Naive thymus-derived CD8-positive, alpha-beta T cell (primary cell): ENCODE measurements around the gene RETREG1. TPM values are rescaled to one million over a fixed set of nuclear protein-coding genes. Genes with fewer than 3 reads are reported as not detected.
"Not testable (repeated sequence)": the region's sequence is repeated elsewhere in the genome, so short reads cannot be mapped to it uniquely, and the experiment has no call there.

ENCODE experiments used
- ATAC-seq, 2 donors: fragments of 150-1000 bp; cut with Tn5 transposase in 1 of 2; sonication (Bioruptor Pico), chemical (Tn5 transposase) in 1 of 2; 1 replicate in 1 of 2; 2 replicates in 1 of 2; pipeline ENCODE4 v1.10.0; 2021; ENCODE audit warnings: mild to moderate bottlenecking in 2 of 2, moderate library complexity in 2 of 2
- POLR2A ChIA-PET: fragments of 350-600 bp; sonication (Branson Sonifier 250); formaldehyde crosslinking; loops from one replicate; lab custom pipeline; 2021; ENCODE audit warnings: antibody characterized with exemption; lab: Charles Lee
- DNase-seq, 10 donors: peaks; one replicate each; pipeline versions ENCODE4 v3.0.0 to v3.0.0-alpha.2; 2020 to 2022
- H3K27ac Mint-ChIP-seq, 10 donors: one replicate each; pipeline ENCODE4 v1.8.0; 2020 to 2022; ENCODE audit warnings: mild to moderate bottlenecking in 10 of 10, mixed read lengths in 10 of 10, moderate library complexity in 4 of 10, inconsistent platforms in 1 of 10
- H3K27me3 Mint-ChIP-seq, 5 donors: one replicate each; pipeline ENCODE4 v1.8.0; 2021 to 2022; ENCODE audit warnings: mixed read lengths in 5 of 5
- H3K36me3 Mint-ChIP-seq, 3 donors: one replicate each; pipeline ENCODE4 v1.8.0; 2020 to 2022; ENCODE audit warnings: mixed read lengths in 3 of 3, mild to moderate bottlenecking in 2 of 3, inconsistent platforms in 1 of 3
- H3K4me1 Mint-ChIP-seq, 4 donors: one replicate each; pipeline ENCODE4 v1.8.0; 2021 to 2022; ENCODE audit warnings: mixed read lengths in 4 of 4
- H3K4me3 Mint-ChIP-seq, 10 donors: one replicate each; pipeline ENCODE4 v1.8.0; 2020 to 2022; ENCODE audit warnings: mild to moderate bottlenecking in 10 of 10, mixed read lengths in 10 of 10, moderate library complexity in 6 of 10, inconsistent platforms in 1 of 10
- H3K9me3 Mint-ChIP-seq, 9 donors: one replicate each; pipeline ENCODE4 v1.8.0; 2020 to 2022; ENCODE audit warnings: mixed read lengths in 9 of 9, mild to moderate bottlenecking in 3 of 9, inconsistent platforms in 1 of 9, moderate library complexity in 1 of 9
- polyA plus RNA-seq, 3 donors: library from polyadenylated mRNA; unstranded; fragments of 300-500 nt; fragmentation: Illumina TruSeq; gene quantifications; one replicate each; pipeline ENCODE4 v1.2.3, GENCODE V29; 2021
- total RNA-seq, 8 experiments: library from RNA in 2 of 8; stranded (reverse) in 2 of 8; gene quantifications; one replicate each; pipeline ENCODE4 v1.2.3 and lab custom pipeline; 2021 to 2026

The RETREG1 gene
- total and polyA plus RNA-seq, 5 experiments from 2014 or later: 69.9 to 129 (median 78.7) TPM

DNA sequence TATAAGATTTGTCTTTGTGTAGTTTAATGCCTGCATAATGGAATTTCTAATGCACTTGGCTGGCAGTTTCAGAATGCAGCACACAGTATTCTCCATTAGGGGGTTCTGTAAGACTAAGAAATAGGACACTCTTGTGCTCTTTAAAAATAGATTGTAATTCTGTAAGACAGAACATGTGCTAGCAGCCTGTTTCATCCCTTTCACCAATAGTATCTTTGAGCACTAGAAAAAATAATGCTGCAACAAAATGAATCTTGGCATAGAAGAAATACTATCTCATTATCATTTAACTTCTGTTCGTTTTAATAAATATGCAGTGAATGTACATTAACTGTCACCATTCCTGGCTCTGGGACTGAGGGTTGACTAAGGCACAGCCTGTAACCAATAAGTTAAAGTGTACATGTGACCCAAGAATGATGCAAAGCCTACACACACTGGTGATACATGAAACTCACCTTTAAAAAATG lies 127.4 kb downstream of the RETREG1 start:
- no peaks in the 10 kb centered on the region for H3K27me3 Mint-ChIP-seq
- H3K27ac Mint-ChIP-seq: peak overlapping the region in 4 of 10 donors; percentile 7 to 71 (median 22)
- no peak overlapping the region for H3K4me3 Mint-ChIP-seq
- peaks cover 19 to 50% (median 33%) of the 10 kb centered on the region in 4 donors for H3K4me1 Mint-ChIP-seq
- H3K9me3 Mint-ChIP-seq: peaks cover 0 to 3% (median 0%) of the 10 kb centered on the region in 9 donors
- peaks cover 2 to 4% (median 3%) of the 10 kb centered on the region in 3 donors for H3K36me3 Mint-ChIP-seq
- POLR2A ChIA-PET: no interaction called here
- ATAC-seq (peak; percentile 73 to 77), DNase-seq (peak in 3 of 10 donors; percentile 15 to 49 (median 36))

DNA sequence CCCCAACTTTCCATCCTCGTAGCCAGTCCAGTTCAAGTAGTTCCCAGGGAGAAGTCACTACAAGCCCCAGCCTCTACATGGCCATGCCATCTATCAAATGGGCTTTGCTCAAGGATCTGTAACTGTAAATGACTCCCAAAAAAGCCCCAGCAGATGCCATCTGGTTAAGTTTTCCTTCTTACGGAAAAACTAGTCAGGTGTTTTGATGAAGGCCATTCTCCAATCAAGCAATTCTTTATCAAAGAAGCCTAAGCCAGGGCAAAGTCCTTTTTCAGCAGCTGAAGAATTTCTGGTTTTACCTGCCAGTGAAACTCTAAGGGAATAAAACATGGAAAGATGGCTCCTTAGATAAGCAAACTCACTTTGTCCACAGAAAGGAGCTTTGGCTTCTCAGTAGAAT lies 129.3 kb downstream of the RETREG1 start:
- Mint-ChIP-seq H3K9me3 (no peaks in the 10 kb centered on the region), H3K4me3 (no peak overlapping the region), H3K27me3 (no peaks in the 10 kb centered on the region), H3K36me3 (peaks cover 0 to 4% (median 0%) of the 10 kb centered on the region in 3 donors), H3K4me1 (peaks cover 24 to 44% (median 34%) of the 10 kb centered on the region in 4 donors), H3K27ac (peak overlapping the region in 4 of 10 donors; percentile 22 to 76 (median 46))
- DNase-seq (no peak), ATAC-seq (no peak)
- POLR2A ChIA-PET: interaction anchor here (1.4 kb wide), 1 partner anchor 129 kb away, joined by 3 read pairs; the partner anchor contains the start of gene RETREG1

DNA sequence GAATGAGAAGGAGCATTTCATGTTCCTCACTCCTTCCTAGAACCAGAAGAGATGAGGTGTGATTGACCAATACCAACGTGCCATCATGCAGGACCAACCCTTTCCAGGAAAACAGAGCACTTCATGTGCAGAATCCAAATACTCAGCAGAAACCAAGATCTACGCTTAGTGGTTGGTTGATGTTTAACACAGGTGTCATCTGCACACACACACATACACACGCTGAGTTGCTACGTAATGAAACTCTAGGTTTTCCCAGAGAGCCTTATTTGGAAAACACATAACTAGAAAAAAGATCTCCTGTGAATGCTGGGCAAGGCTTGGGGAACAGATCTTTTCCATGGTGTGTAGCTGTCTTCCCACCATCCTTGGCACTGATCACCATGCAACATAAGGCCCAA lies 130.1 kb downstream of the RETREG1 start:
- H3K27me3 Mint-ChIP-seq: no peaks in the 10 kb centered on the region
- H3K27ac Mint-ChIP-seq: peak overlapping the region in 1 of 10 donors; percentile 8
- ATAC-seq (no peak), DNase-seq (no peak)
- no peaks in the 10 kb centered on the region for H3K9me3 Mint-ChIP-seq
- POLR2A ChIA-PET: no interaction called here
- H3K36me3 Mint-ChIP-seq: peaks cover 0 to 5% (median 1%) of the 10 kb centered on the region in 3 donors
- no peak overlapping the region for H3K4me3 Mint-ChIP-seq
- peaks cover 20 to 39% (median 29%) of the 10 kb centered on the region in 4 donors for H3K4me1 Mint-ChIP-seq

DNA sequence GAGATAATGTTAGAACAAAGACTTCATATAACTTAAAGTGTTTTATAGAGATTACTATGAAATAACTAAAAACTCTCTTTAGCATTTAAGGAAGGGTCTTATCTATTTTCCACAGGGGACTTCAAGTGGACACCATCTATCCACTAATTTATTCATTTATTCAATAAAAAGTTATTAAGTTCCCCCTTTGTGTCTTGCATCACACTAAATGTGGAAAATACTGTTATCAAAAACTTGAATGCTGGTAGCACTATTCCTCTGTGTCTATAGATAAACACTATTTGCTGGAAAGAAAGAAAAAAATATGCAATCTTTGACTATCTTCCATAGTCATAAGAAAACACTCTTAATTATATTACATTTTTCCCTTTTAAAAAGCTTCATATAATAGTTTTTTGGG lies 131.1 kb downstream of the RETREG1 start:
- Mint-ChIP-seq H3K9me3 (no peaks in the 10 kb centered on the region), H3K27me3 (no peaks in the 10 kb centered on the region), H3K4me1 (peaks cover 13 to 31% (median 24%) of the 10 kb centered on the region in 4 donors), H3K36me3 (peaks cover 0 to 12% (median 8%) of the 10 kb centered on the region in 3 donors), H3K4me3 (no peak overlapping the region), H3K27ac (no peak overlapping the region)
- DNase-seq: no peak
- POLR2A ChIA-PET: no interaction called here
- ATAC-seq: no peak

DNA sequence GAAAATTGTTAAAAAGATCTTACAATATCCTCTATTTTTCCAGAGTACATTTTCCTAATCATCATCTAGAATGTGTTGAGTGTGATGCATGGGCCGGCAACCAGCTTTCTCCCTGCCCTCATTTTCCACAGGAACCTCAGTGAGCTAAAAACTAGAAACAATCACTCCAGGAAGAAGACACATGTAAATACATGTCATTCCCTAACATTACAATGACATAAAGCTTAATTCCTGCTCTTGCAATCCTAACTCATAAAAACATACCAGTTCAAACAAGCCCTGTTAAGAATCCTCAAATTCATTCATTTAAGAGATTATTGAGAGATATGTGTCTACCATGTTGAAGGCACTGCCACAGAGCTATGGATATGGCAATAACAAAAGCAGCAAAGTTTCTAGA lies 132.7 kb downstream of the RETREG1 start:
- H3K36me3 Mint-ChIP-seq: peaks cover 0 to 23% (median 14%) of the 10 kb centered on the region in 3 donors
- H3K9me3 Mint-ChIP-seq: no peaks in the 10 kb centered on the region
- H3K4me1 Mint-ChIP-seq: peaks cover 11 to 24% (median 19%) of the 10 kb centered on the region in 4 donors
- ATAC-seq: no peak
- DNase-seq: no peak
- H3K27me3 Mint-ChIP-seq: no peaks in the 10 kb centered on the region
- H3K27ac Mint-ChIP-seq: peak overlapping the region in 1 of 10 donors; percentile 53
- no peak overlapping the region for H3K4me3 Mint-ChIP-seq
- POLR2A ChIA-PET: no interaction called here

DNA sequence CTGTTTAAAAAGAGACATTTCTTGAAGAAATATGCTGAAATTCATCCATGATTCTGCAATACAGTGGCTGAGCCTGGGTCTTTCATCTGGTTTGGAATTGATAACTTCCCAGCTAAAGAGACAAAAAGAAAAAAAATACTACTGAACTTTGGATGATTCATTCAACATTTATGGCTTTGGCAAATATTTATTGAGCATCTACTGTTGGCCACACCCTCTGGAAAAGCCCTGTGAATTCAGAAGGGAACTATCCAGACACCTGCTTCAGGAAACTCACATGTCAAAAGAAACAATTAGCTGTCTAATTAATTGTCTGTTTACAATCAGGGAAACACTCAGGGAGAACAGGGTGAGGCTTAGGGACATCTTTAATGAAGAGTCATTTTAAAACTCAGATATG lies 133.4 kb downstream of the RETREG1 start:
- ATAC-seq (no peak), DNase-seq (no peak)
- H3K9me3 Mint-ChIP-seq: no peaks in the 10 kb centered on the region
- no peaks in the 10 kb centered on the region for H3K27me3 Mint-ChIP-seq
- peaks cover 0 to 24% (median 14%) of the 10 kb centered on the region in 3 donors for H3K36me3 Mint-ChIP-seq
- no peak overlapping the region for H3K4me3 Mint-ChIP-seq
- H3K4me1 Mint-ChIP-seq: peaks cover 11 to 22% (median 18%) of the 10 kb centered on the region in 4 donors
- peak overlapping the region in 3 of 10 donors; percentile 23 to 65 (median 35) for H3K27ac Mint-ChIP-seq
- POLR2A ChIA-PET: no interaction called here

DNA sequence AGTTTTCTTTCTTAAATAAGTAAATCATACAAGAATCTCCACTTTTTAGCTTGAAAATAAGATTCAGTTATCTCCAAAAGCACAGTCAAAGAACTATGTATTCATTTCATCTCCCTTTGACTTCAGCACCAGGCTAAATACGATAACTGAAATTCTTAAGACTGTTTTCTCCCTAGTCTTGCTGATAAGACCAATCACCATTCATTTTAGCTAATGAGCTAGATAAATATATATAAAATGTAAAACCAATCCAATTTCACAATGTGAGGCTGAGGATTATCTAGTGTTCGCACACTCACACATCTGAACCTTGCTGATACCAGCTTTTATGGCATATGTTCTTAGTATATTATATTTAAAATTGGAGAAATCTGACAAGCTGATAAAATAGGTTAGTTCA lies 133.9 kb downstream of the RETREG1 start:
- Mint-ChIP-seq H3K36me3 (peaks cover 0 to 26% (median 14%) of the 10 kb centered on the region in 3 donors), H3K4me1 (peaks cover 11 to 17% (median 14%) of the 10 kb centered on the region in 4 donors), H3K9me3 (no peaks in the 10 kb centered on the region), H3K27ac (no peak overlapping the region), H3K4me3 (no peak overlapping the region), H3K27me3 (no peaks in the 10 kb centered on the region)
- no peak for ATAC-seq
- POLR2A ChIA-PET: no interaction called here
- no peak for DNase-seq

DNA sequence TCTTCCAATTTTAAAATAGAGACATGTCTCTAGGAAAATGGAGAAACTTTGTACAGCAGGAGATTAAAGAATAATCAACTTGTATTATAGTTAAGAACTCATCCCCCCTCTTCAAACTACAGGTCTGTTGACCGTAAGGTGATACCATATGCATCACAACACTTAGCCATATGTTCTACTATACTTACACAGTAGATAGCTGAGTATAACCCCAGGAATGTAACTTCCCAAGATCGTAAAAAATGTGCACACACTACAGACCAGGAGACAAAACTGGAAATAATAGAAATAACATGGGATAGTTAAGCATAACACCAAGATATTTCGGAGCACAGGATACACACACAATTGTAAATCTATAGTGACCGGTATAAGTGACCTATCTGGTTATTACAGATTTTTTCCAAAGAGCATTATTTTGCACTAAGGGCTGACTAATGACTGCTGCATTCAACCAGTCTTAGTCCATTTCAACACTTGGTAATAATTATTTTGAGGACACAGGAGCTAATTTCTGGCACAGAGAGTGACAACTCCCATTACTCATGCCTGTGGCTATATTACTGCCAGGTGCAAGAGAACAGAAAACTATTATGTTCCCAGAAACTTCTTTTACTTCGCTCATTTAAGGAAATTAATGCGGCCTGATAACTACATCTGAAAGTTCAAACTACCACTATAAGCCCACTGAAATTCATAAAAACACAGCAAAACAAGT lies 135.8 kb downstream of the RETREG1 start:
- peak overlapping the region in 1 of 10 donors; percentile 1 for H3K27ac Mint-ChIP-seq
- no peak overlapping the region for H3K4me3 Mint-ChIP-seq
- POLR2A ChIA-PET: no interaction called here
- ATAC-seq (no peak), DNase-seq (no peak)
- no peaks in the 10 kb centered on the region for H3K9me3 Mint-ChIP-seq
- H3K36me3 Mint-ChIP-seq: peaks cover 0 to 38% (median 22%) of the 10 kb centered on the region in 3 donors
- H3K27me3 Mint-ChIP-seq: no peaks in the 10 kb centered on the region
- H3K4me1 Mint-ChIP-seq: peaks cover 5 to 7% (median 6%) of the 10 kb centered on the region in 4 donors

DNA sequence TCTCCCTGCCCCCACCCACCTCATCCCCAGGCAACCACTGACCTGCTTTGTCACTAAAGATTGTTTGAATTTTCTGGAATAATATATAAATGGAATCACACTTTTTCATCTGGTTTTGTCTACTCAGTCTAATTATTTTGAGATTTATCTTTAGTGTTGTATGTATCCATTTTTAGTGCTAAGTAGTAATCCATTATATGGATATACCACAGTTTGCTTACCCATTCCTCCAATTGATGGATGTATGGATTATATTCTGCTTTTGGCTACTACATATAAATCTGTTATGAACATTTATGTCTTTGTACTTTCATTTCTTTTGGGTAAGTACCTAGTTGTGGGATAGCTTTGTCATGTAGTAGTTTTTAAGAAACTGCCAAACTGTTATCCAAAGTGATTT lies 136.7 kb downstream of the RETREG1 start:
- Mint-ChIP-seq H3K9me3 (no peaks in the 10 kb centered on the region), H3K4me3 (no peak overlapping the region), H3K36me3 (peaks cover 0 to 45% (median 23%) of the 10 kb centered on the region in 3 donors), H3K4me1 (peaks cover 5 to 9% (median 7%) of the 10 kb centered on the region in 4 donors), H3K27ac (peak overlapping the region in 1 of 10 donors; percentile 24), H3K27me3 (no peaks in the 10 kb centered on the region)
- ATAC-seq: no peak
- POLR2A ChIA-PET: no interaction called here
- no peak for DNase-seq

DNA sequence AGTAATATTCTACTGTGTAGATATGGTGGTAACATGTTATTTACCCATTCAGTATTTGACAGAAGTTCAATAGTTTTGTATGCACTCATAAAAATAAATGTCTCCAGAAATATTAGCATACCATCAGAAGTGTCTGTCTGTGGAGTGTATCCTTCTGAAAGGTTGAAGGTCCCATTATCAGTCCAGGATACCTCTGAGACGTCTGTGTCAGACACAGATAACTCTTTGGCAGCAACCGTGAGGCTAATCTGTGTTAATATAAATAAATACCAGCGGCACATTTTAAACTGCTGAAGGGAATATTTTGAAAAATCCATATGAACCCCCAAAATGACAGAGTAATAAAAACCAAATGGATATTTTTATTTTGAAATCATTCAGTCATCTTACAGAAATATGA lies 139.3 kb downstream of the RETREG1 start:
- no peak overlapping the region for H3K4me3 Mint-ChIP-seq
- ATAC-seq (no peak), DNase-seq (no peak)
- peak overlapping the region in 2 of 10 donors; percentile 24 to 34 for H3K27ac Mint-ChIP-seq
- POLR2A ChIA-PET: no interaction called here
- no peaks in the 10 kb centered on the region for H3K9me3 Mint-ChIP-seq
- H3K4me1 Mint-ChIP-seq: peaks cover 2 to 15% (median 5%) of the 10 kb centered on the region in 4 donors
- no peaks in the 10 kb centered on the region for H3K27me3 Mint-ChIP-seq
- H3K36me3 Mint-ChIP-seq: peaks cover 0 to 59% (median 23%) of the 10 kb centered on the region in 3 donors

DNA sequence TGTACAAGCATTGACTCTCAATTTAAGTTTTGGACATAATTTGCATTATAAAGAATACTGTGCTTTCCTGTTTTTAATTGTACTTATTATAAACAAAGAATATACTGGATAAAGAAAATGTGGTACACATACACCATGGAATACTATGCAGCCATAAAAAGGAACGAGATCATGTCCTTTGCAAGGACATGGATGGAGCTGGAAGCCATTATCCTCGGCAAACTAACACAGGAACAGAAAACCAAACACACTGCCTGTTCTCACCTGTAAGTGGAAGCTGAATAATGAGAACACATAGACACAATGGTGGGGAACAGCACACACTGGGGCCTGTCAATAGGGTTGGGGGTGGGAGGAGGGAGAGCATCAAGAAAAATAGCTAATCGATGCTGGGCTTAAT lies 140.4 kb downstream of the RETREG1 start:
- H3K4me3 Mint-ChIP-seq, H3K9me3 Mint-ChIP-seq, ATAC-seq, DNase-seq, H3K27me3 Mint-ChIP-seq, POLR2A ChIA-PET: not testable (repeated sequence)
- peaks cover 4 to 17% (median 9%) of the 10 kb centered on the region in 4 donors for H3K4me1 Mint-ChIP-seq
- H3K36me3 Mint-ChIP-seq: peaks cover 0 to 55% (median 19%) of the 10 kb centered on the region in 3 donors
- H3K27ac Mint-ChIP-seq: peak overlapping the region in 1 of 10 donors; percentile 58

DNA sequence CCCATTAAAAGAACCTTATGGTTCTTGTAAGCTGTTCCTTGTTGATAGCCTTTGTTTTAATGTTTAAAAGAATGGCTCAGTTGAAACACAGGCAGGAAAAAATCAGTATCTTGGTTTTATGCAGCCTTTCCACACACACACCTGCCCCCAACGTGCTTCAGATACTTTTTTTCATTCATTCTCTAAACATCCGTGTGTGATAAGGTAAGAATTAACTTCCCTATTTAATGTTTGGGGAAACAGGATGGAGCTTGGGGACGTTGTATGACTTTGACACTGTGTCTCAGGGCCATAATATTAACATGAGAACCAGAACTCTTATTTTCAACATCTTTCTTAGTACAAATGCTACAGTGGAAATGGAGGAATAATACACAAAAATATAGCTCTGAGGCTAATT lies 145.4 kb downstream of the RETREG1 start:
- H3K9me3 Mint-ChIP-seq: no peaks in the 10 kb centered on the region
- peak overlapping the region in 7 of 10 donors; percentile 0 to 57 (median 34) for H3K27ac Mint-ChIP-seq
- H3K4me1 Mint-ChIP-seq: peaks cover 17 to 50% (median 40%) of the 10 kb centered on the region in 4 donors
- ATAC-seq: no peak
- H3K27me3 Mint-ChIP-seq: no peaks in the 10 kb centered on the region
- H3K4me3 Mint-ChIP-seq: no peak overlapping the region
- POLR2A ChIA-PET: no interaction called here
- peaks cover 0 to 25% (median 4%) of the 10 kb centered on the region in 3 donors for H3K36me3 Mint-ChIP-seq
- DNase-seq: no peak
